GM12872 (cell line): Measurements from ENCODE around the gene PLXNB1.

Source experiments
- TF ChIP-seq, protein P1 (sequence below): IDR thresholded peaks from 3 replicates; pipeline ENCODE4 v1.5.1; 2011; ENCODE audit warnings: low read depth, mild to moderate bottlenecking, low read length, moderate library complexity; ENCODE audit not compliant: insufficient read depth

The PLXNB1 gene

DNA sequence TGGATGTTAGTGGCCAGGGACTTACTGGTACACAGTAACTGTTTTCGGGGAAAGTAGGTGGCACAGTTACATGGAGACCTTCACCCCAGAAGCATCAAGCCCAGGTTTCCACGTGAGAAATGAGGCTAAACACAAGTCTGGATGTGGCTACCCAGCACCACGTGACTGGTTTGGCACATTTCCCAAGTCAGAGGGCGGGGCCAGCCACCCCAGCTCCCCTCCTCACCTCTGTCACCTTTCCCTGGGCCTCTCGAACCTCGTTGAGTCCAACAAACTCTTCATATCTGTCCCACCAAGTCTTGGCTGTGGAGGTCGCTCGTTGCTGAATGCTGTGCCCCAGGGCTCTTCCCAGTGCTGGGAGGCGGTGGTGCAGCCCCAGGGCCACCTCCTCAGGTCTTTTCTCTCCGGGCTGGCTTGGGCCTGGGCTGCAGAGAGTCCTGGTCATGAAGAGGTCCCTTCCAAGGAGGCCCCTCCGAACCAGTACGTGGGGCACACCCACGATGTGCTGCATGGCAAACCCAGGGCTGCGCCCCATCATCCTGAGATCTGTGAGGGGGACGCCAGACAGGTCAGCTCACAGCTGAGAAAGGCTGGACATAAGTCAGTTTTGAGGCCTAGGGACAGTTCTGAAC, 4.8 kb upstream of the PLXNB1 start:
- TF ChIP-seq, protein P1, sequence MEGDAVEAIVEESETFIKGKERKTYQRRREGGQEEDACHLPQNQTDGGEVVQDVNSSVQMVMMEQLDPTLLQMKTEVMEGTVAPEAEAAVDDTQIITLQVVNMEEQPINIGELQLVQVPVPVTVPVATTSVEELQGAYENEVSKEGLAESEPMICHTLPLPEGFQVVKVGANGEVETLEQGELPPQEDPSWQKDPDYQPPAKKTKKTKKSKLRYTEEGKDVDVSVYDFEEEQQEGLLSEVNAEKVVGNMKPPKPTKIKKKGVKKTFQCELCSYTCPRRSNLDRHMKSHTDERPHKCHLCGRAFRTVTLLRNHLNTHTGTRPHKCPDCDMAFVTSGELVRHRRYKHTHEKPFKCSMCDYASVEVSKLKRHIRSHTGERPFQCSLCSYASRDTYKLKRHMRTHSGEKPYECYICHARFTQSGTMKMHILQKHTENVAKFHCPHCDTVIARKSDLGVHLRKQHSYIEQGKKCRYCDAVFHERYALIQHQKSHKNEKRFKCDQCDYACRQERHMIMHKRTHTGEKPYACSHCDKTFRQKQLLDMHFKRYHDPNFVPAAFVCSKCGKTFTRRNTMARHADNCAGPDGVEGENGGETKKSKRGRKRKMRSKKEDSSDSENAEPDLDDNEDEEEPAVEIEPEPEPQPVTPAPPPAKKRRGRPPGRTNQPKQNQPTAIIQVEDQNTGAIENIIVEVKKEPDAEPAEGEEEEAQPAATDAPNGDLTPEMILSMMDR: no peak

- TF ChIP-seq, protein P1: no peak
These were observed 3.7 kb upstream of the PLXNB1 start for GRCh38 chr3:48433472-48434118.

DNA sequence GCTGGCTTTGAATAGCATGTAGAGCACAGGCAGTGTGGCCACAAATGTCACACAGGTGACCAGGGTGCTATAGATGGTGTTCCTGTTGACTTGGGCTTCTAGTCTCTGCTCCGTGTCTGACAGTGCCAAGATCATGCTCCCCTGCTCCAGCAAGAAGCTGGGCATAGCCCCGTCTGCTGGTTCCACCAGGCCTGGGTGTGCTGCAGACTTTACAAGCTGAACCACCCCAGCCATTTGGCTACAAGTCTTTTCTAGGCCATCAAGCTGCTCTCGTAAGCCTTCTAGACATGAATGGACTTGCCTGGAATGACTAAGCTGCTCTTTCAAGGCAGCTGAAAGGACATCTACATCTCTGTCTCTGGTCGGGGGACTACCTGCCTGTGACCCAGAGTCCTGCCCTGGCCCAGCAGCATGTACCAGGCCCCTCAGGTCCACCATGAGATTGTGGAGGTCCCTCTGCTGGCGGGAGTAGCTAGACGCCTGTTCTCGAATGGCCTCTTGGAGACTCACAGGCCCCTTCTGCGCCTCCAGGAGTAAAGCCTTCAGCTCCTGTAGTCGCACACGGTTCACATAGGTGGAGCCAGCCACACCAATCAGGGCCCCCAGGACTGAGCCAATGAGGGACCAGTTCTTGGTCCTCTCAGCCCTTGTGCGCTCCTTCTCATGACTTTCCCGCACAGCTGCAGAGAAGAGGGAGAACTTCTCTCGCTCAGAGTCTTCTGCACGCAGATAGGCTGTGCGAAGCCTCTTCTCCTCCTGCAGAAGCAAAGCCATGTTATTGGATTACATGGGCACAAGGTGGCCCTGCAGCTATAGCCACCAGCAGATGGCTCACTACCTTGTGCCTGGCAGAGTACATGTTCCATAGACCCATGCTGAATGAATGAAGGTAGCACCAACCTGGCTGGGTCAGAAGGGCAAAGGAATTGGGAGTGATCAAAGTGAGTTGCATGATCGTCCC, 2.8 kb upstream of the PLXNB1 start:
- TF ChIP-seq, protein P1: peak; percentile 40; the same call in 2 of the 3 replicates

DNA sequence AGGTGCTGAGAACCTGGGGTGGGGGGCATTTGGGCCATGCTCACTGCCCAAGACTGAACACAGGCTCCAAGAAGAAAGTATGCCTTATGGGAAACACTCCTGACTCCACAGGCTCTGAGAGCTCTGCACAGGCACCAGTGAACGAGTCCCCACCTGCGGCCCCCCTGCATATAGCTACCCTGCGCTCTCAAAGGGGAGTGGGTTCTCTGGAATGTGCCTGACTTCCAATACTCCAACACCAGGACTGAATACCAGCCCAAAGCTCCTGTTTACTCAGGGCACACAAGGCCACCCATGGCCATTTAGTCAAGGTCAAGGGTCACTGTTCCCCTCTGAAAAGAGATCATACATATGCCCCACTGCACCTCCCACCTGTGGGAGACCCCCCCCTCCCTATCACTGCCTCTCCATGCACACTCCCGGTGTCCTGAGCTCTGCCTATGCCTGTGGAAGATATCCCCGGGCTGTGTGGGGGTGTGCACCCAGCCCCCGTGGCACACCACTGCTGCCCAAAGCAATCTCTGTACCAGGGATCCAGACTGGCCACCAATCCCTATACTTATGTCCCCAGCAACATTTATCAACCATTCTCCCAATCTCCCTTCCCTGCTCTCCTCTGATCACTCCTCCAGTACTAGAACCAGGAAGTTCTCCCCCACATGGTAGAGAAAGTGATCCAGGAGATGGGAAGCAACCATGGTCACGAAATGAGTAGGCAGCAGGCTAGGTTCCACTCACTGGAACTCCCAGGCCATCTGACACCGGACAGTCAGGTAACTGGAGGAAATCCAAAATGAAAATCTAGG, 1.5 kb upstream of the PLXNB1 start:
- TF ChIP-seq, protein P1: no peak

- TF ChIP-seq, protein P1: no peak
These were observed 819 bp upstream of the PLXNB1 start for GRCh38 chr3:48430708-48431101.

DNA sequence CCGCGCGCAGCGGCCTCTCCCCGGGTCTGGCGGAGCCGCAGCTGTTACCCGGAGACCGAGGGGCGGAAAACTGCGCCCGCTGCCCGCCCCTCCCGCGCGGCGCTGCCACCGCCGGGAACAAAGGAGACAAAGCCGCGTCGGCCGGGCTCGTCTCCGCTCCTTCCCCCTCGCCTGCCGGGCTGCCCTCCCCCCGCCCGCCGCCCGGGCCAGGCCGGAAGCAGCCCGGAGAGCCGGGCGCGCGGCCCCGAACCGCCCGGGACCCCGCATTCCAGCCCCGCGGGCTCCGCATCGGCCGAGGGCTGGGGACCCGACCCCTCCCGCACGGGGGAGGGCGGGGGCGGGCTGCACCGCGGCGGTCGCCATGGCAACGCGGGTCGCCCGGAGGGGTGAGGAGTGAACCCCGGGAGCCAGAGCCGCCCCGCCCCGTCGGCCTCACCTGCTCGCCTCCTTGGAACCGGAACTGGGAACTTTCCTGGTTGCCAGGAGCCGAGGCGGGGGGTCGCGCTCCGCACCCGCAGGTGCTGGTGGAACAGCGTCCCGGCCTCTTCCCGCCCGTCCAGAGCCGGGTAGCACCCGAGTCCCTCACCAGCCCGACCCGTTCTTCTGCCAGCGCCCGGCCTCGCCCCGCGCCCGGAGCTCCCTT, 448 bp downstream of the PLXNB1 start:
- TF ChIP-seq, protein P1: no peak
